Prostate gland (tissue), 2 donors: ENCODE results near the gene TNRC18.

ENCODE experiments used
- CTCF ChIP-seq, 4 experiments: fragments of 200-600 bp in 2 of 4; fragments of 450-650 bp in 2 of 4; sonication (generic) in 2 of 4; IDR thresholded peaks; 1 replicate in 3 of 4; 2 replicates in 1 of 4; pipeline ENCODE4 v1.5.1; 2016 to 2019; ENCODE audit warnings: antibody characterized with exemption in 4 of 4, mild to moderate bottlenecking in 2 of 4, moderate library complexity in 2 of 4
- POLR2A ChIP-seq: fragments of 450-650 bp; IDR thresholded peaks from one replicate; pipeline ENCODE4 v1.6.1; 2016; ENCODE audit warnings: antibody characterized with exemption, mild to moderate bottlenecking
- POLR2AphosphoS5 ChIP-seq: sonication (generic); formaldehyde crosslinking; IDR thresholded peaks from one replicate; pipeline ENCODE4 v1.6.1; 2017; ENCODE audit warnings: antibody characterized with exemption

- TF ChIP-seq POLR2A = no peak
- no peak for TF ChIP-seq POLR2AphosphoS5
- no peak for TF ChIP-seq CTCF (IDR thresholded peaks at IDR 0.05)
Measured at GRCh38 chr7:5452937-5453540, 29.4 kb upstream of the TNRC18 start.
